Astrocyte of the cerebellum (primary cell): ENCODE measurements around the gene BCO1.

Source experiments
- DNase-seq: peaks from one replicate; pipeline ENCODE4 v3.0.0-alpha.2; 2011; ENCODE audit warnings: low read depth
- H3K4me3 ChIP-seq: 2 replicates; pipeline ENCODE4 v1.5.1; 2011; ENCODE audit warnings: mild to moderate bottlenecking, low read depth, low read length, moderate library complexity
- CTCF ChIP-seq: IDR thresholded peaks from 2 replicates; pipeline ENCODE4 v1.5.1; 2012; ENCODE audit warnings: low read length, low read depth, moderate library complexity, mild to moderate bottlenecking; ENCODE audit errors: missing control alignments
- in situ Hi-C: cut with HindIII; loops from 2 replicates; pipeline ENCODE4 v1.10.0; 2017; ENCODE audit warnings: low sequenced_read_pairs

The BCO1 gene

GRCh38 chr16:81327447-81328196 lies 89.1 kb downstream of the BCO1 start:
- no peak overlapping the region for H3K4me3 ChIP-seq
- no peak for TF ChIP-seq CTCF
- no peak for DNase-seq
- in situ Hi-C loops = loop anchor here (25.0 kb wide), 1 partner anchor 290 kb away; the partner anchor contains the start of gene ATMIN

- in situ Hi-C loops = loop anchor here (25.0 kb wide), 1 partner anchor 293 kb away; the partner anchor contains the start of gene ATMIN
- no peak for TF ChIP-seq CTCF
- no peak overlapping the region for H3K4me3 ChIP-seq
- no peak for DNase-seq
Measured at GRCh38 chr16:81329947-81330346, 91.5 kb downstream of the BCO1 start.

- H3K4me3 ChIP-seq = no peak overlapping the region
- TF ChIP-seq CTCF = no peak
- DNase-seq = no peak
- in situ Hi-C loops = loop anchor here (25.0 kb wide), 1 partner anchor 296 kb away; the partner anchor contains the start of gene ATMIN
Measured at GRCh38 chr16:81333356-81333755, 94.9 kb downstream of the BCO1 start.

- no peak for TF ChIP-seq CTCF
- H3K4me3 ChIP-seq = no peak overlapping the region
- in situ Hi-C loops = loop anchor here (25.0 kb wide), 1 partner anchor 298 kb away; the partner anchor contains the start of gene ATMIN
- DNase-seq = no peak
Measured at GRCh38 chr16:81335669-81336068, 97.2 kb downstream of the BCO1 start.

GRCh38 chr16:81337097-81337496 lies 98.6 kb downstream of the BCO1 start:
- no peak for TF ChIP-seq CTCF
- in situ Hi-C loops = loop anchor here (25.0 kb wide), 1 partner anchor 300 kb away; the partner anchor contains the start of gene ATMIN
- no peak for DNase-seq
- H3K4me3 ChIP-seq = no peak overlapping the region
